Measurements from ENCODE around the gene DLGAP4.

Gene DLGAP4

GRCh38 chr20:36310215-36310981 lies 4.3 kb downstream of the DLGAP4 start:
- DNase-seq, result no peak

GRCh38 chr20:36311141-36311853 lies 5.2 kb downstream of the DLGAP4 start:
- DNase-seq, result no peak

DNA sequence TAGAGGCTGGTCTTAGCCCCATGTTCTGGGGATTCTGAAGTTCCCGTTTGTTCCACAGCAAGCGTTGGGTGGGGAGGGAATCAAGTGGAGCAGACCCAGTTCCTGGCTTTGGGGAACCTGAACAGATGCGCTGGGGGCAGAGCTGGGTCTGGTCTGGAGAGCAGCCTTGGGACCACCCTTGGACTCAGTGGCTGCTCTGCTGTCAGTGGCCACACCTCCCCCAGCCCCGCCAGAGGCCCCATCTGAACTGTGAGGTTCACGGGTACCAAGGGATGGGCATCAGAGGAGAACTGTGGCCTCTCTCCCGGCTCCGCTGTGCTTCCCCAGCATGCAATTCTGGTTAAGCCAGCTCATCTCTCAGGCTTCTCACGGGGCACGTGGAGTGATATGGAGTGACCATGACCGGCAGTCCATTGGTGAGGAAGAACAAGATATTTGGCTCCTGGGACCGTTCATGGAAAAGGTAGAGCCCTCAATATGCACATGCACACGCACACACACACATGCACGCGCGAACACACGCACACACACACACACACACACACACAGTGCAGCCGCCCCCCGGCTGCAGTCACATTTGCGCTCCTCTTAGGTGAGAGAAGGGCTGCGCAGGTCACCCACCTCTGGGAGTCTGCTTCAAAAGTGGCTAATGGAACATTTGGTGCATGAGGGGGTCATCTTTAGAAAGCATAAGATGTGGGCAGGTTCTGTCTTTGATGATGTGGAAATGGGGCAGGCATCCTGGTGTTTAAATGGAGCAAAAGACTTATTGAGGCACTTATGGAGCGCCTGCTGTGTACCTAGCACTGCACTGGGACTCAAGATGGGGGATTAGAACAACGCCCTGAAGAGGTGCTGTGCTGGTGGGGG lies 6.0 kb downstream of the DLGAP4 start:
- no peak for DNase-seq

DNA sequence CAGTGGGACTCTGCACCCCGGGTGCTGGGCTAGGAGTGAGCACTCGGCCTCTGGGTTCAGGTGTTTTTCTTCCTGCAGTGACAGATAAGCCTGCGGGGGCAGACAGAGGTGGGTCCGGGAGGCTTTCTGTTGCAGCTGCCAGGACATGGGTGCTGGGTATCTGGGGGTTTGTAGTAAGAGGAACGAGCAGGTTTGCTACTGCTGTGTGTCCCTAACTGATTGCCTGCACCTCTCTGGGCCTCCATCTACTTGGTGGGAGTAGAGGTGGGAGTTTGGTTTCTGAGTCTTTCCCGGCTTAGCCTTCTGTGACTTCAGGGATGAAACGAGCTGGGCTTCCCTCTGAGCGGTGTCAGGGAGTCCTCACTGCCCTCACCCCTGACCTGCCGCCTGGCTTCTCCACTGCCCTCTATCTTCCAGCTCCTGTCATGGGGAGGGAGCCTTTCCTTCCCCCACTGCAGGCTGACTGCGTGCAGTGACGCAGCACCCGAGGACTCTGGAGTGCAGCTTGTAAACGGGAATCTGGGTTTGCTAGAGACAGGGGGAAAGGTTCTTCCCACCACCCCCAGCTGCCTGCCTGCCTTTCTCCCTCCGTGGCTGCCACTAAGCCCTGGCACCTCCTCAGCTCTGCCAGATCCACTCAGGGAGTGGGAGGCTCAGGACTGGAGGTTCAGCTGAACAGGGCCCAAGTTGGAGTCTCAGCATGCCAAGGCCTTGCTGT lies 6.7 kb downstream of the DLGAP4 start:
- DNase-seq, result no peak

DNA sequence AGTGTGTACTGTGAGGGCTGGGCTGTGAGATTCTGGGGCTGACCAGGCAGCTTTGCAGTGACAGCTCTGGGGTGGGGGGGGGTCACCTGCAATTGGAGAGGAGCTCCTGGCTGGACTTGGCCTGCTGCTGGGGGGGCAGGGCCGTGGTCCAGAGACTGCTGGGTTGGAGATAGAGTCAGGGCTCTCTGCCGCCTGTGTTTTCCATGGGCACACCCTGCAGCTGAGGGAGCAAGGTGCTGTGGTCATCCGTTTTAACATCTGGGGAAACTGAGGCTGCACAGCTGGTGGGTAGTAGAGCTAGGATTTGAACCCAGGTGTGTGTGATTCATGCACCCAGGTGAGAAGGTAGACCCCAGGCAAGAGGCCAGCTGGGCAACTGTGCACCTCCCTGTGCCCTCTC lies 7.3 kb downstream of the DLGAP4 start:
- DNase-seq, result no peak

DNA sequence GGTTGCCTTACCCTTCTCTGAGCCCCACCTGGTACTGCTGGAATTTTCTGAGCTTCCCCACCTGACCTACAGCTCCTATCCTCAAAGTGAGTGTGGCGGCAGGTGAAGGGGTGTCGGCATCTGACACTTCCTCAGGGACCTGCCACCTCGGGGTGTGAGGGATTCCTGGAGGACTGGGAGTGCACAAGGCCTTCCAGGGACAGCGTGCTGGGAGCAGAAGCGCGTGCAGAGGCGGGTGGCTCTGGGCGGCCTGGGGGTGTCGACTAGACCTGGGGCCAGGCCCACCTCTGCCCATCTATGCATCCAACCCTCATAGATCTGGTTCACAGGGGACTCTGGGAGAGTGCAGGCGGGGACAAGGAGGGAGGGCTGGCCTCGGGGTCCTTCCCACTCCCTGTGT lies 7.8 kb downstream of the DLGAP4 start:
- no peak for DNase-seq

DNA sequence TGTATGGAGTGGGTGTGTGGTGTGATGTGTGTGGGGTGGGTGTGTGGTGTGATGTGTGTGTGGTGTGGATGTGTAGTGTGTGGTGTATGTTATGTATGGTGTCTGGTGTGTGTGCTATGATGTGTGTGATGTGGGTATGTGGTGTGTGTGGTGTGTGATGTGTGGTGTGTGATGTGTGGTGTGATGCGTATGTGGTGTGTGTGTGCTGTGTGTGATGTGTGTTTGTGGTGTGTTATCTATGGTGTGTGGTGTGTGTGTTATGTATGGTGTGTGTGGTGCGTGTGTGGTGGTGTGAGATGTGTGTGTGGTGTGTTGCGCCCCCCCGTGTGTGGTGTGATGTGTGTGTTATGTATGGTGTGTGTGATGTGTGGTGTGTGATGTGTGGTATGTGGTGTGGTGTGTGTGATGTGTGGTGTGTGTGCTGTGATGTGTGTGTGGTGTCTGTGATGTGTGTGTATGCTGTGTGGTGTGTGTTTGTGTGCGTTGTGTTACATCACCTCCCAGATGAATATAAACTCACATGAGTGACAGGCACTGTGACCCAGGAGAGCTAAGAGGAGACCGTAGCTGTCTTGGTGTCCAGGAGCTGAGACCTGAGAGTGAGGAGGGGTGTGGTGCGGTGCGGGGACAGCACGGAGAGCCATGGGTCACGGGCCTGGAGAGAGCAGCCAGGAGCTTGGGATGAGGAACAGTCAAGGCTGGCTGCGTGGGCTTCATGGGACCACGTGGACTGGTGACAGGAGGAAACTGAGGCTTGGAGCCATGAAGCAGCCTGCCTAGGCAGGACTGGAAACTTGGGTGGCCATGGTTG lies 8.8 kb downstream of the DLGAP4 start:
- no peak for DNase-seq

DNA sequence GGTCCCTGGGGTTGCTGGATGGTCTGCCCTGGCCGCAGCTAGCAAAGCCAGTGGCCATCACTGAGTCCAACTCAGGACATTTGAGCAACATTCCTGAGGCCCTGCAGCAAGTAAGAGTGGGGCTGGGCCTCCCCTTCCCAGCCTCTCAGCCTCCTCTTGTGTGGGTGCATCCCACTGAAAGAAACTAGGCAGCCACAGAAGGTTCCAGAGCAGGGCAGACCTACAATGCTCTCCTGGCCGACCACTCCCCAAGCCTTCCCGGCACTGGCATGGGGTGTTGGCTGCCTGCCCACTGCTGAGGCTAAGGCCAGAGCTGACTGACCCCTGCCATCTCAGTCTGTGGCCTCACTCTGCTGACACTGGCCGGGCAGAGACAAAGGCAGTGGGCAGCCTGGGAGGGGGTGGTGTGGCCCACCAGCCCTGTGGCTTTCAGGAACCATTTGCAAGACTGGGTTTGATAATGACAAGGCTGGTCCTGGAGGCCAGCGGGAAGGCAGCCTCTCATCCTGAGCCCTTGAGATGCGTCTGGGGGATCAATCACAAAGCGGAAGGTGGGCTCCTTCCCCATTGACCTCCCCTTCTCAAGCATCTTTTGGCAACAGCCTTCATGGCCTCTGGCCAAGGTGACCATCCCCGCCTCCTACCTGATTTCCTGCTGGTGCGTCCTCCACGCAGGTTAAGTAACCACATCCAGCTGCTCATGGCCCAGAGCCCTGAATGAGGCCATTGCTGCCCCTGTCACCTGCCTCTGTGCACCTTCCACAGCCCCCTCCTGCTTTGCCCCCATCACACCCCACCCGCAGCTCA lies 9.6 kb downstream of the DLGAP4 start:
- DNase-seq, result no peak

DNA sequence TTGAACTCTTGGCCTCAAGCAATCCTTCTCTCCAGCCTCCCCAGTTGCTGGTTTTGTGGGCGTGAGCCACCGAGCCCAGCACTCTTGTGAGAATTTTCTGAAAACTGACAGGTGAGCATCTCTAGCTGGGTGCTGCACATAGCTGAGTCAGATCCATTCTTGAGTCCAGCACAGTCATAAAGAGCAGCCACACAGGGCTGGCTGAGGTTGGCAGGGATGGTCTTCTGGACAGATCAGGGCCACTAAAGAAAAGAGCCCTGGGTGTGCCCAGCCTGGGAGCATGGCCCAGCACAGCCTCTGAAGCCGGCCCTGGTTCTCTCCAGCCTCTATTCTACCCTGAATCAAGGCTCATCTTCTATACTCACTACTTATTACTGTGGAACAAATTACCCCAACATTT lies 11.5 kb downstream of the DLGAP4 start:
- DNase-seq, result no peak

- no peak for DNase-seq
Measured at GRCh38 chr20:36318166-36318565, 12.0 kb downstream of the DLGAP4 start.

DNA sequence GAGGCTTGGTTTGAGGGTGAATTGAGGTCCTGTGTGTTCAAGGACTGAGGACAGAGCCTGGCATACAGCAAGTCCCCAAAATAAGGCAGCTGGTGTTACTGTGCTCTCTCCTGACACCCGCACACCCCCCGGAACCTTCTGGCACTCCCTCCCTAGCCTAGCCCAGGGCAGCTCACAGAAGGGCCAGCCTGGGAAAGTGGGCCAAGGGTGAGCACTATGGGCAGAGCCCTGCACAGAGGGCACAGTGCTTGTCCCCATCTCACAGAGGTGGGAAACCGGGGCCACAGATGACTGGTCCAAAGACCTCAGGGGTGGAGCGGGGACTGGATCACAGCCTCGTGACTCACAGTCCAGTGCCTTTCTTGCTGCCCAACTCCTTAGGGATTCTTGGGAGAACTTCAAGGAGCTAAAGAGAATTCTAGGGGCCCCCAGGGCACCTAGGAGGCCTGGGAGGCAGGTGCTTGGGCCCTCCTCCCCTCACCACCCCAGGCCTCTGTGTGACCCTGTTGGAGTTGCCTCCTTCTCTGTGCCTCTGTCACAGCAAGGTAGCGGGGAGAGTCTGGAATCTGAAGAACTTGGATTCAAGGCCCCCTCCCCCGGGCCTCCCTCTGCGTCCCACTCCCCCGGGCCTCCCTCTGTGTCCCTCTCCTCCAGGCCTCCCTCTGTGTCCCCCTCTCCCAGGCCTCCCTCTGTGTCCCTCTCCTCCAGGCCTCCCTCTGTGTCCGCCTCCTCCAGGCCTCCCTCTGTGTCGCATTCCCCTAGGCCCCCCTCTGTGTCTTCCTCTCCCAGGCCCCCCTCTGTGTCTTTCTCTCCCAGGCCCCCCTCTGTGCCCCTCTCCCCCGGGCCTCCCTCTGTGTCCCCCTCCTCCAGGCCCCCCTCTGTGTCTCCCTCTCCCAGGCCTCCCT lies 13.5 kb downstream of the DLGAP4 start:
- DNase-seq, result no peak

GRCh38 chr20:36320261-36320897 lies 14.2 kb downstream of the DLGAP4 start:
- DNase-seq, result no peak

DNA sequence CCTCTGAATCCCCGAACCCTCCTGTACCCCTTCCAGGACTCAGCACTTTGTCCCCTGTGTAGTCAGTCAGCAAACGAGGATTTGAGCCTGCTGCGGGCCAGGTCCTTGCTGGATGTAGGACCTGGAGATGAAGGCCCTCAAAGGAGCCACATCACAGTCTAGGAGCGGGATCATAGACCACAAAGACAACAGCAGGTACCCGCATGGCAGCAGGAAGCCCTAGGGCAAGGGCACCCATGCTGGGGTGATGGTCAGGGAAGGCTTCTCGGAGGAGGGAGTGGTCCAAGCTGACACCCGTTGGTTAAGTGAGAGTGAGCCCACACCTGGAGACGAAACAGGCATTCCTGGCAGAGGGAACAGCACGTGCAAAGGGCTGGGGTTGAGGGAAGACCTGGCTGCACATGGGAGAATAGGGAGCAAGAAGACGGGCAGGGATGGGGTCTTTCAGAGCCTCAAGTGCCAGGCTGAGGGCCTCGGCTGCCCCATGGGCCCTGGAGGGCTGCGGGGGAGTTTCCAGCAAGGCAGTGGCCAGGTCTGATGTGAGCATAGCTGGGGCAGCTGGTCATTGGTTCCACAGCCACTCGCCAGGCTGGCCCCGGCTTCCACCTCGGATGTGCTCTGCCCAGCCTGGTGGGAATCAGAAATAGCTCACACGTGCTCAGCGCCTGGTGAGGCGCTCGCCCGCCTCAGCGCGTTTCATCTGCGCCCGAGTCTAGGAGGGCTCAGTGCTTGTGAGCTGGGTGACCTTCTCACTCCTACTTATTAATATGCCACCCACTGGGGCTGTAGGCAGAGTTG lies 15.0 kb downstream of the DLGAP4 start:
- DNase-seq, result no peak

GRCh38 chr20:36322131-36322530 lies 16.0 kb downstream of the DLGAP4 start:
- DNase-seq, result no peak

DNA sequence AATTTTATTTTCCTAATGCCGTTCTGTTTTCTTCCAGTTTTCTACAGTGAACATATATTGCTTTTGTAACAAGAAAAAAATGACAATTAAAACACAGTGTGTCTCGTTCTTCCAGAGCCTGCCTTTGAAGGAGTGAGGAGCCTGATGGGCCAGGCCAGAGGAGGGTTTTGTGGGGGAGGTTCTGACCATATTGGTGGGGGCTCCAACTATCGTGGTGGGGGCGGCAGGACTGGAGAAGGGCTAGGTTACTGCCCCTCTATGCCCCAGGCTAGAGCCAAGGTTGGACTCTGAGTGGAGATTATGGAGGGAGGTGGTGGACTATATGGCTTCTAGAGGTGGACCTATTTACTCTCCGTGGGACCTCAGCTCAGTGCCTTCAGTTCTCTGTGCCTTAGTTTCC lies 24.0 kb downstream of the DLGAP4 start:
- DNase-seq, result no peak

- no peak for DNase-seq
Measured at GRCh38 chr20:36331209-36331608, 25.1 kb downstream of the DLGAP4 start.

GRCh38 chr20:36333841-36334240 lies 27.7 kb downstream of the DLGAP4 start:
- DNase-seq, result no peak
